GM21515 (cell line): ENCODE results near the gene CNOT11.
A peak's percentile ranks its signal among the peaks of the same experiment; 100 is the strongest.

Source experiments
- ATAC-seq: cut with Tn5 transposase; IDR thresholded peaks from one replicate; pipeline ENCODE4 v1.9.1; 2021; ENCODE audit not compliant: unreplicated experiment

The CNOT11 gene

GRCh38 chr2:101274142-101274541, 21.5 kb downstream of the CNOT11 start:
- ATAC-seq: no peak

GRCh38 chr2:101277111-101277510, 24.4 kb downstream of the CNOT11 start:
- no peak for ATAC-seq

GRCh38 chr2:101278925-101279324, 26.2 kb downstream of the CNOT11 start:
- no peak for ATAC-seq

DNA sequence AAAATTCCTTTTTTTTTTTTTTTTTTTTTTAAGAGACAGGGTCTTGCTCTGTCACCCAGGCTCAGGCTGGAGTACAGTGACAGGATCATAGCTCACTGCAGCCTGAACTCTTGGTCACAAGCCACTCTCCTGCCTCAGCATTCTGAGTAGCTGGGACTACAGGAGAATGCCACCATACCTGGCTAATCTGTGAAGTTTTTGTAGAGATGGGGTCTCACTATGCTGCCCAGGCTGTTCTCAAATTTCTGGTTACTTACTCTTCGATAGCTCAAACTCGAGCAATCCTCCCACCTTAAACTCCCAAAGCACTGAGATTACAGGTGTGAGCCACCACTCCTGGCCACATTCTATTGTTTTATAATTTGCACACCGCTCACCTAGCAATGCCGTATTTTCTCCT, 28.8 kb downstream of the CNOT11 start:
- ATAC-seq: no peak

GRCh38 chr2:101282980-101283379, 30.3 kb downstream of the CNOT11 start:
- no peak for ATAC-seq

- ATAC-seq: no peak
These were observed 34.0 kb downstream of the CNOT11 start for GRCh38 chr2:101286684-101287083.

DNA sequence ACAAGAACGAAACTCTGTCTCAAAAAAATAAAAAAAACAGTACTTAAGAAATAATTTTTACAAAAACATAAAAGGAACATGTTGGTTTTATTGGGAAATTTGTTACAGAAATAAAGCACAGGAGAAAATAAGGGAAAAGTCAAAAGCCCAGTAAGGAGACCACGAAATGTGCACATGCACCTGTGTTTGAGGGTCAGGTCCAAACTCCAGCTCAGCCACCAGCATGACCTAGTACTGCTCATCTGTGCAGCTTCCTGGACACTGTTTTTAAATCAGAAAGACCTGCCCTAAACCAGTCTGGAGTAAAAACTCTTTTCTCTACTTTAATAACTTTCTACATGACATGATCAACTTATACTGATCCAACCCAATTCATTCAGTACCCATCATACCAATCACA, 34.6 kb downstream of the CNOT11 start:
- no peak for ATAC-seq

- no peak for ATAC-seq
These were observed 38.0 kb downstream of the CNOT11 start for GRCh38 chr2:101290711-101291110.

DNA sequence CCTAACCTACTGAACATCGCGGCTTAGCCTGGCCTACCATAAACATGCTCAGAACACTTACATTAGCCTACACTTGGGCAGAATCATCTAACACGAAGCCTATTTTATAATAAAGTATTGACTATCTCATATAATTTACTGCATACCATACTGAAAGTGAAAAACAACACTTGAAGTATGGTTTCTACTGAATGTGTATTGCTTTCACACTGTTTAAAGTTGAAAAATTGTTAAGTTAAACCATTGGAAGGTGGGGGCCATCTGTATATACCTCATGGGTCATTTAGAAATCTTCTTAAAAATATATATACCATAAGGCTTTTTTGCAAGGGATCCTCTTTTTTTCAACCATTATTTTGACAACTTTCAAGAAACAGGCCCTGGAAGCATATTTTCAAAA, 39.3 kb downstream of the CNOT11 start:
- ATAC-seq: no peak

GRCh38 chr2:101293544-101293943, 40.9 kb downstream of the CNOT11 start:
- ATAC-seq: no peak

- ATAC-seq: no peak
These were observed 42.2 kb downstream of the CNOT11 start for GRCh38 chr2:101294861-101295260.

GRCh38 chr2:101295895-101296294, 43.2 kb downstream of the CNOT11 start:
- ATAC-seq: no peak

GRCh38 chr2:101296371-101296770, 43.7 kb downstream of the CNOT11 start:
- no peak for ATAC-seq

GRCh38 chr2:101297383-101297782, 44.7 kb downstream of the CNOT11 start:
- ATAC-seq: no peak

- ATAC-seq: no peak
These were observed 46.9 kb downstream of the CNOT11 start for GRCh38 chr2:101299604-101300003.

DNA sequence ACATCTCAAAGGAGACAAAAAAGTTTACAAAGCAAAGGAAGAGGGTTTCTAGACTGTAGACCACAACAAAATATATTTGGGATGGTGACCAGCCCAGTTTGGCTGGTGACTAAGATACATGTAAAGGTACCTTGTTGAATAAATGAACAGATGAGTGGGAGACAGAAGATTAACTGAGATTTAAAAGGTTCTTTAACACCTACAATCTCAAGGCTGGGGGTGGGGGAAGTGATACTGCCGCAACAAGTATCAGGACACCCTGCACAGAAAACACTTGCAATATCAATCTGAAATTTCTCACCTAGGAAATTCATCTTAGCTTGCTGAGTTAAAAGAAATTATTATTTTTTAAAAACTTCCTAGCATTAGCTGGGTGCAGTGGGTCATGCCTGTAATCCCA, 47.5 kb downstream of the CNOT11 start:
- no peak for ATAC-seq

- no peak for ATAC-seq
These were observed 48.1 kb downstream of the CNOT11 start for GRCh38 chr2:101300836-101301235.

DNA sequence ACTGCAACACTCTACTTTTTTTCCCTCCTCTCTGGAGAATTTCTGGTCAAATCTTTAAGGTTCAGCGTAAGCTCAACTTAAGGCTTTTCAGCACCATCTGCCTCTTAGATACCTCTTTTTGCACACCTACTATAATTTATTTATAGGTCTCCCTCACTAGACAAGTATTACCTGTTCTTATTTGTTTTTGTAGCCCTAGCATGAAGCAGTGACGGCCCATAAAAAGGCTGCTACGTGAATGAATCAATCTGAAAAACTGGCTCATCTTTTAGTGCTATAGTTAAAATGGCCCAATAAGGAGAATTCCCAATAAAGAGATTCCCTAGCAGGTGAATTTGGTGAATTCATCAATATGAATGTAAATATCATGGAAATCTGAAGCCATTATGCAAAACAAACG, 49.3 kb downstream of the CNOT11 start:
- ATAC-seq: no peak

- no peak for ATAC-seq
These were observed 51.0 kb downstream of the CNOT11 start for GRCh38 chr2:101303688-101304087.

- ATAC-seq: no peak
These were observed 52.3 kb downstream of the CNOT11 start for GRCh38 chr2:101305035-101305434.

GRCh38 chr2:101305492-101306078, 52.9 kb downstream of the CNOT11 start:
- no peak for ATAC-seq

DNA sequence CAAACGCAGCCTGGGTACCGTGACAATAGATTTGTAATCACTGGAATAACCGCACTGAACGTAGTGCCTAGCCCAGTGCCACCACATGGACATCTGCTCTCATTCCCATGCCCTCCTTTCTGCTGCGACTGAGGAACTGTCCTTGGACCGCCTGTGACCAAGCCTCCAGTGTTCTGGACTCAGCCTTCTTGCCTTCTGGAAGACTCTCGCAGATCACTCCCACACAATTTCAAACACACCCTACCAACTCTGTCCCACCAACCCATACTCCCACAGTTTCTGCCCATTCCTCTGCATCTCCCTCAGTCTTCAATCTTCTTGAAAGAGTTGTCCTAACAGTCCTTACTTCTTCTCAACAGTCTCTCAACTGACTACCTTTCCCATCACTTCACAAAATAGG, 53.7 kb downstream of the CNOT11 start:
- peak; percentile 1 for ATAC-seq

DNA sequence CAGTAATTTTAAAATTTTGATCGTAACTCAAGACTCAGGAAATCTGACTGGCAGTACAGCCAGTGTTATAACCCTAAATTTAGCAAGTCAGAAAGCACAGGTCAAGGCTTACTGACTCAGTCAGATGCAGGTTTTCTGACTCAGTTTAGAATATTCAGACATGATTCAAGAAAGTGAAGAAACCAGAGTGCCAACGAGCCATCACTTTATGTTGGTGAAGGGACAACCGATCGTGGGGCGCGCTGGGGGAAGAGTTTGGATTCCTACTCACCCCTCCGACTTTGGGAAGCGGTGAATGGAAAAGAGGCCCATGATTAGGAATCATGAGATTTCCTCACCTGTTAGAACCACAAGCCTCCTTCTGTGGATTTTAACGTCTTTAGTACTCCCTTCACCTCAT, 54.8 kb downstream of the CNOT11 start:
- no peak for ATAC-seq
